Left ventricle myocardium superior (tissue), 1 donor: Measurements from ENCODE around the gene USP7. TPM values are rescaled to one million over a fixed set of nuclear protein-coding genes. Genes with fewer than 3 reads are reported as not detected.

Experiments used
- total RNA-seq: library from RNA; stranded (reverse); fragmentation: NEBNext Ultra II Directional; extraction: Animal tissue kit (Norgen Biotek cat#: 25700); gene quantifications from one replicate; pipeline ENCODE4 v1.2.1, GENCODE V29; 2021
- donor health status: DM: no; HTN: yes; CAD: no; lungs with severe emphysema.

The USP7 gene
- total RNA-seq, 1 donor from 2014 or later, result 68.0 TPM

Other genes starting within 250 kb of the USP7 start
- 13.0 TPM for gene TMEM186, start 166.3 kb downstream of the USP7 start, total RNA-seq
- gene PMM2, start 166.1 kb downstream of the USP7 start, total RNA-seq, result 15.3 TPM
- 23.8 TPM for gene CARHSP1, start 94.9 kb downstream of the USP7 start, total RNA-seq
- not detected for gene LITAFD, start 81.6 kb downstream of the USP7 start, total RNA-seq
- gene HAPSTR1, start 127.7 kb upstream of the USP7 start, total RNA-seq, result 53.0 TPM